ENCODE measurements around the gene SAV1. TPM values are rescaled to one million over a fixed set of nuclear protein-coding genes. Genes with fewer than 3 reads are reported as not detected.
A peak's percentile ranks its signal among the peaks of the same experiment; 100 is the strongest.

Gene SAV1
- total and polyA plus RNA-seq, 2 experiments from 2014 or later = 74.2 to 82.8 TPM

- no peak for TF ChIP-seq CTCF (conservative IDR thresholded peaks at IDR 0.05; ENCODE audit: low read depth in 2 of 2)
- no peak for TF ChIP-seq ZNF331 (CRISPR knock-in tag; IDR thresholded peaks at IDR 0.05; ENCODE audit: low read depth)
- TF ChIP-seq CREB1 (CRISPR knock-in tag; IDR thresholded peaks at IDR 0.05; ENCODE audit: low read depth) = no peak
Measured at GRCh38 chr14:50620341-50620740, 47.8 kb downstream of the SAV1 start (continued).

GRCh38 chr14:50619569-50620141, 48.5 kb downstream of the SAV1 start:
- TF ChIP-seq EZH2phosphoT487 (IDR thresholded peaks at IDR 0.05; ENCODE audit: unreplicated experiment) = no peak
- peak; percentile 61 to 66 for TF ChIP-seq CTCF (conservative IDR thresholded peaks at IDR 0.05; ENCODE audit: low read depth in 2 of 2)
- H4K20me1 ChIP-seq (replicated peaks; ENCODE audit: insufficient read depth) = no peaks in the 10 kb centered on the region
- no peaks in the 10 kb centered on the region for H3K36me3 ChIP-seq (ENCODE audit: insufficient read depth)

GRCh38 chr14:50616275-50616674, 51.8 kb downstream of the SAV1 start:
- H3K4me1 ChIP-seq (ENCODE audit: insufficient read depth) = no peaks in the 10 kb centered on the region
- no peaks in the 10 kb centered on the region for H3K79me2 ChIP-seq (replicated peaks; ENCODE audit: insufficient read depth)
- no peaks in the 10 kb centered on the region for H3K9me3 Mint-ChIP-seq
- H3K27ac Mint-ChIP-seq = no peak overlapping the region
- no peak overlapping the region for H3K4me3 Mint-ChIP-seq
- H3K9me2 ChIP-seq (ENCODE audit: insufficient read depth) = no peaks in the 10 kb centered on the region
- H3K36me3 ChIP-seq (ENCODE audit: insufficient read depth) = no peaks in the 10 kb centered on the region
- no peaks in the 10 kb centered on the region for H3K27me3 Mint-ChIP-seq (ENCODE audit: insufficient read depth, low read depth, poor library complexity)
- no peaks in the 10 kb centered on the region for H3K27me3 ChIP-seq (ENCODE audit: insufficient read depth)
- DNase-seq (ENCODE audit: low spot score) (no peak), ATAC-seq (no peak)
- no peak overlapping the region for H3K4me2 ChIP-seq
- no peaks in the 10 kb centered on the region for H3K4me1 Mint-ChIP-seq
- H3F3A ChIP-seq (replicated peaks; ENCODE audit: low read depth) = no peaks in the 10 kb centered on the region
- no peaks in the 10 kb centered on the region for H3K36me3 Mint-ChIP-seq (ENCODE audit: low read depth)
- H4K20me1 ChIP-seq (replicated peaks; ENCODE audit: insufficient read depth) = no peaks in the 10 kb centered on the region
- H3K27ac ChIP-seq (ENCODE audit: low read depth) = no peak overlapping the region
- no peak overlapping the region for H2AFZ ChIP-seq
- H3K4me3 ChIP-seq = no peak overlapping the region
- TF ChIP-seq EZH2 (IDR thresholded peaks at IDR 0.05; ENCODE audit: low read depth, unreplicated experiment) = no peak
- TF ChIP-seq STAT1 (IDR thresholded peaks at IDR 0.05; ENCODE audit: unreplicated experiment) = no peak
- no peak for TF ChIP-seq POLR2AphosphoS5 (IDR thresholded peaks at IDR 0.05; ENCODE audit: low read depth)
- no peak for TF ChIP-seq JUNB (IDR thresholded peaks at IDR 0.05; ENCODE audit: unreplicated experiment)
- TF ChIP-seq ZNF331 (CRISPR knock-in tag; IDR thresholded peaks at IDR 0.05; ENCODE audit: low read depth) = no peak
- no peak for TF ChIP-seq ZNF114 (CRISPR knock-in tag; IDR thresholded peaks at IDR 0.05)
- no peak for TF ChIP-seq CTCF (conservative IDR thresholded peaks at IDR 0.05; ENCODE audit: low read depth in 2 of 2)
- TF ChIP-seq NANOG (IDR thresholded peaks at IDR 0.05; ENCODE audit: borderline replicate concordance) = no peak
- TF ChIP-seq EZH2phosphoT487 (IDR thresholded peaks at IDR 0.05; ENCODE audit: unreplicated experiment) = no peak
- no peak for TF ChIP-seq CREB1 (CRISPR knock-in tag; IDR thresholded peaks at IDR 0.05; ENCODE audit: low read depth)
- TF ChIP-seq REST (IDR thresholded peaks at IDR 0.05; ENCODE audit: unreplicated experiment) = no peak

More at GRCh38 chr14:50619569-50620141, 48.5 kb downstream of the SAV1 start:
- H3K4me3 Mint-ChIP-seq = no peak overlapping the region
- no peak overlapping the region for H3K27ac Mint-ChIP-seq
- Histone ChIP-seq H3K4me3 (no peak overlapping the region), H3K79me2 (replicated peaks; ENCODE audit: insufficient read depth) (no peaks in the 10 kb centered on the region), H3K4me1 (ENCODE audit: insufficient read depth) (no peaks in the 10 kb centered on the region), H3K4me2 (no peak overlapping the region), H3K27me3 (ENCODE audit: insufficient read depth) (no peaks in the 10 kb centered on the region), H2AFZ (no peak overlapping the region), H3K9me2 (ENCODE audit: insufficient read depth) (no peaks in the 10 kb centered on the region), H3K27ac (ENCODE audit: low read depth) (no peak overlapping the region), H3F3A (replicated peaks; ENCODE audit: low read depth) (no peaks in the 10 kb centered on the region)
- no peaks in the 10 kb centered on the region for H3K9me3 Mint-ChIP-seq
- no peaks in the 10 kb centered on the region for H3K4me1 Mint-ChIP-seq
- ATAC-seq (peak; percentile 86), DNase-seq (ENCODE audit: low spot score) (peak; percentile 60)
- no peaks in the 10 kb centered on the region for H3K36me3 Mint-ChIP-seq (ENCODE audit: low read depth)
- no peaks in the 10 kb centered on the region for H3K27me3 Mint-ChIP-seq (ENCODE audit: insufficient read depth, low read depth, poor library complexity)

Measured in GM23338 (cell line).